Mesothelial cell of epicardium (in vitro differentiated cells): Measurements from ENCODE around the gene SLC35F1. TPM values are rescaled to one million over a fixed set of nuclear protein-coding genes. Genes with fewer than 3 reads are reported as not detected.

Experiments
- DNase-seq, 2 experiments: peaks; one replicate each; pipeline ENCODE4 v3.0.0; 2021; ENCODE audit warnings: low spot score in 2 of 2; ENCODE audit not compliant: unreplicated experiment in 2 of 2
- H3K27ac Mint-ChIP-seq: 2 replicates; pipeline ENCODE4 v1.8.0; 2021; ENCODE audit warnings: mixed read lengths
- H3K27me3 Mint-ChIP-seq: 2 replicates; pipeline ENCODE4 v1.8.0; 2021; ENCODE audit warnings: low read depth, mixed read lengths
- H3K36me3 Mint-ChIP-seq: 2 replicates; pipeline ENCODE4 v1.8.0; 2021; ENCODE audit warnings: mixed read lengths
- H3K4me1 Mint-ChIP-seq: 2 replicates; pipeline ENCODE4 v1.8.0; 2021; ENCODE audit warnings: mixed read lengths
- H3K4me3 Mint-ChIP-seq: 2 replicates; pipeline ENCODE4 v1.8.0; 2021; ENCODE audit warnings: mild to moderate bottlenecking, moderate library complexity, mixed read lengths
- H3K9me3 Mint-ChIP-seq: 2 replicates; pipeline ENCODE4 v1.8.0; 2021; ENCODE audit warnings: mixed read lengths
- CTCF ChIP-seq: fragments of 200-600 bp; sonication (generic); IDR thresholded peaks from one replicate; pipeline ENCODE4 v1.5.0; 2021; ENCODE audit warnings: antibody characterized with exemption; ENCODE audit not compliant: unreplicated experiment
- total RNA-seq: library from RNA; stranded (reverse); gene quantifications from 3 replicates; pipeline ENCODE4 v1.2.1, GENCODE V29; 2021

The SLC35F1 gene
- total RNA-seq, 1 donor from 2014 or later: 0.78 TPM

DNA sequence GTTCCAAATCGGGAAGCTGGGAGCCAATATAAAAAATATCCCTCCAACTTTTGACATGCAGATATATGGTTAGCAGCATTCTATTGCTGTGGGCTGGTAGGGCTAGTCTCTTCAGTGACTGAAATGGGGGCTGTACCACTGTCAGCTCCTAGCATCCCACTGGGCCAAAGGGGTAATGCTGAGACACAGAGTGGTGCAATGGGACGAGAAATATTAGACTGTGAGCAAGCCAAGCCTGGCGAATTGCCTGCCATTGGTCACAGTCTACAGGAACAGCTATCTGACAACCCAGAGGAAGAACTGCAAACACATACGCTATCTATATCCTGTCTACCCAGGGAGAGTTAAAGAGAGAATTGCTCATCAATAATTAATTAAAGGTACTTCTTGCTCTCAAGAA lies 3.5 kb downstream of the SLC35F1 start:
- TF ChIP-seq CTCF: no peak
- peaks cover 13% of the 10 kb centered on the region for H3K4me1 Mint-ChIP-seq
- H3K27me3 Mint-ChIP-seq: peaks cover 60% of the 10 kb centered on the region
- no peak overlapping the region for H3K4me3 Mint-ChIP-seq
- H3K27ac Mint-ChIP-seq: no peak overlapping the region
- no peaks in the 10 kb centered on the region for H3K9me3 Mint-ChIP-seq
- DNase-seq: no peak
- no peaks in the 10 kb centered on the region for H3K36me3 Mint-ChIP-seq

GRCh38 chr6:117911150-117911549 lies 4.1 kb downstream of the SLC35F1 start:
- no peaks in the 10 kb centered on the region for H3K36me3 Mint-ChIP-seq
- H3K4me1 Mint-ChIP-seq: peaks cover 11% of the 10 kb centered on the region
- no peak for DNase-seq
- TF ChIP-seq CTCF: no peak
- H3K9me3 Mint-ChIP-seq: no peaks in the 10 kb centered on the region
- no peak overlapping the region for H3K27ac Mint-ChIP-seq
- H3K27me3 Mint-ChIP-seq: peaks cover 53% of the 10 kb centered on the region
- H3K4me3 Mint-ChIP-seq: no peak overlapping the region

DNA sequence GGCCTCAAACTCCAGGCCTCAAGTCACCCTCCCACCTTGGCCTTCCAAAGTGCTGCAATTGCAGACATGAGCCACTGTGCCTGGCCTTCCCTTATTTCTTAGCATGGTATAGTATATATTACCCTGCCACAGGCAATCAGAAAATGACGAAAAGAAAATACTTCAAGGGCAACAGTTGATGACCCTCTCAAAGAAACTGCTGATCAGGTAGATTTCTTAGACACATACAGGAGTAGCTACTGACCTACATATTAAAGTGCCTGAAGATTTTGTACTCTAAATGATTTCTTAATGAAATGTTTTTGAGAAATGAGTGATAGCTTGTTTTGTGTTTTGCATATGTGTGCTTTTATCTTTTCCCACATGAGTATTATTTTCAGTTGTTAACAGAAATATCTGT lies 4.6 kb downstream of the SLC35F1 start:
- DNase-seq: no peak
- H3K27ac Mint-ChIP-seq: no peak overlapping the region
- H3K36me3 Mint-ChIP-seq: no peaks in the 10 kb centered on the region
- H3K4me3 Mint-ChIP-seq: no peak overlapping the region
- TF ChIP-seq CTCF: no peak
- peaks cover 6% of the 10 kb centered on the region for H3K4me1 Mint-ChIP-seq
- H3K9me3 Mint-ChIP-seq: no peaks in the 10 kb centered on the region
- peaks cover 48% of the 10 kb centered on the region for H3K27me3 Mint-ChIP-seq

DNA sequence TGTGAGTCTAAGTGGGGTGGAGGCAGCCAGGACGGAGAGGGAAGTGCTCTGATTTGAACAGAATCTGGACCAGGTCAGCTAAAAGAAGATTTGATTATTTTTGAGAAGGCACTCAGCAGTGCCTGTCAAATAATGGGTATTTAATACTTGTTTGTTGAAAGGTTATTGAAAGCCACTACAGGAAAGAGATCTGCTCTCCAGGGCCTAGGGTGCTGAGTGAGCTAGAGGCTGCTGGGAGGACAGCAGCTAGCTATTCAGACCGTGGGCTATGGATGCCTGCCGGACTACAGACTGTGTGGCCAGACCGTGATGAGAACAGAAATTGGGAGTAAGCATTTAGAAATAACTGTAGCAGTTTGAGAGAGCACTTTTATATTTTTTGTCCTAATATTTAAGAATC lies 8.8 kb downstream of the SLC35F1 start:
- TF ChIP-seq CTCF: no peak
- Mint-ChIP-seq H3K4me3 (no peak overlapping the region), H3K27me3 (peaks cover 15% of the 10 kb centered on the region), H3K9me3 (no peaks in the 10 kb centered on the region), H3K4me1 (no peaks in the 10 kb centered on the region), H3K27ac (no peak overlapping the region), H3K36me3 (no peaks in the 10 kb centered on the region)
- DNase-seq: no peak

GRCh38 chr6:117916483-117916882 lies 9.4 kb downstream of the SLC35F1 start:
- Mint-ChIP-seq H3K9me3 (no peaks in the 10 kb centered on the region), H3K4me3 (no peak overlapping the region), H3K27me3 (peaks cover 17% of the 10 kb centered on the region), H3K36me3 (no peaks in the 10 kb centered on the region), H3K27ac (no peak overlapping the region), H3K4me1 (no peaks in the 10 kb centered on the region)
- no peak for DNase-seq
- TF ChIP-seq CTCF: no peak

DNA sequence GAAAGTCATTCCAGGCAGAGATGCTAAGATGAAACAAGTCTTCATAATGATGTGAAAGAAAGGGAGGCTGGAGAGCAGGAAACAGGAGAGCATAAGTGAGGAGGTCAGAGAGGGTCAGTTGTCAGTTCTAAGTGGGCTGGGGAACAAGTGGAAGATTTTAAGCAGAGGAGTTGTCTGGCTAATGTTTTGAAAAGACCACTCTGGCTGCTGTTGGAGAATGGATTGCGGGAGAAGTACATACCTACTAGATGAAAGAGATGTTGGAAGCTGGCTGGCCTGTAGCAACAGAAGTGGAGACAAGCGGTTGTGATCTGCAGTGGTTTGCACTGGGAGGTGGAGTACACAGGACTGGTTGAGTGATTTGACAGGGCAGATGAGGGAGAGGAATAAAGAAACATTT lies 10.1 kb downstream of the SLC35F1 start:
- no peak for TF ChIP-seq CTCF
- H3K4me3 Mint-ChIP-seq: no peak overlapping the region
- no peaks in the 10 kb centered on the region for H3K9me3 Mint-ChIP-seq
- H3K27ac Mint-ChIP-seq: no peak overlapping the region
- no peaks in the 10 kb centered on the region for H3K4me1 Mint-ChIP-seq
- no peaks in the 10 kb centered on the region for H3K36me3 Mint-ChIP-seq
- H3K27me3 Mint-ChIP-seq: peaks cover 16% of the 10 kb centered on the region
- DNase-seq: no peak
